ENCODE results near the gene GARRE1.

The GARRE1 gene

GRCh38 chr19:34291235-34291634 lies 36.9 kb downstream of the GARRE1 start:
- DNase-seq (ENCODE audit: low read depth): no peak

DNA sequence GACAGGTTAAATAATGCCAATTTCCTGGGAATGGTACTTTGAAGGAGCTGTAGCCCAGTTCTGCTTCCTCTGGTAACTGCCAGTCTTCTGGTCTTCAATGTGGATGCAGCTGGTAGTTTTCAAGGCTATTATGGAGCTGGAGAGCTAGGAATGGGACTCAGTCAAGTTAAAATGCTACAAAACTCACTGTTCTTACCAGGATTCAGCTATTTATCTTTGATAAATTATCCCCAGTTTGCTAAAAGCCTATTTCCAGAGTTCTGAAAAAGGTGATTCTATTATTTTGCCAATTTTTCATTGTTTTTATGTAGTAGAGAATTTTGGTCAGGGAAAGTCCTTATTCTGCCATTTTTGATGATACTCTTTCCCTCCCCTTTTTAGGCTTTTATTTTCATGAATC lies 40.7 kb downstream of the GARRE1 start:
- no peak for DNase-seq (ENCODE audit: low read depth)

GRCh38 chr19:34298891-34299520 lies 44.7 kb downstream of the GARRE1 start:
- no peak for DNase-seq (ENCODE audit: low read depth)

DNA sequence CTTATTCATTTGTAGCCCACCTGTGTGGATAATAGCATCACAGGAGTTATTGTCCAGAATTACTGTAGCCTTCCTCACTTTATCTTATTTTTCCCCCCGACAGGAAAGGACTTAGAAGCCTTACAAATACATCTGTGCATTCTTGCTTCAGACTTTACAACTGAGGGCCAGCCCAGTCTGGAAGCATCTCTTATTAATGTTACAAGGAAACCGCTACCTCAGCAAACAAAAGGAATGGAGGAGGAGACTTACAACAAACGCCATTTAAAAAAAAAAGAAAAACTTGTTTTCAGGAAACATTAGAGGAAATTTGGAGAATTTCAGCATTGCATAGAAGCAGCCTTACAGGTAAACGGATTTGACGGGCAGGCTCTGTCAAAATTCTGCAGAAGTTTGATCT lies 45.2 kb downstream of the GARRE1 start:
- DNase-seq (ENCODE audit: low read depth): no peak

- DNase-seq (ENCODE audit: low read depth): no peak
Observed at GRCh38 chr19:34300380-34300779, 46.0 kb downstream of the GARRE1 start.

DNA sequence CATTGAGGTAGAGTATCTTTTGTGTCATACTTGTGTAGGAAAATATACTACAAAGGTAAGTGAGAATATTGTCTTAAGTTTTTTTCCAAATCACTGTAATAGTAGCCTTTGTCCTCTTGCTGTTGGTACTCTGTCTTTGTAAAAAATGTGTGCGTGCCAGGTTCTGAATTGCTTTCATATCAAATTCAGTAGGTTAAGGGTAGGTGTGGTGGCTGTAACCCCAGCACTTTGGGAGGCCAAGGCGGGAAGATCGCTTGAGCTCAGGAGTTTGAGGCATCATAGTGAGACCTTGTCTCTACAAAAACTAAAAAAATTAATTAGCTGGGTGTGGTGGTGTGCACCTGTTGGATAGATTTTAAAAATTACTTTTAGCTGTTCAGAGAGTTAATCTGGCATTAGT lies 46.6 kb downstream of the GARRE1 start:
- DNase-seq (ENCODE audit: low read depth): no peak

Data from stimulated activated CD8-positive, alpha-beta memory T cell treated with anti-CD3 and anti-CD28 coated beads, Interleukin-7, amount 100 ng/mL, for 24 hours (primary cell).